SHP77 (cell line): Measurements from ENCODE around the gene RAD21L1.
A peak's percentile ranks its signal among the peaks of the same experiment; 100 is the strongest.

Experiments
- DNase-seq, 2 experiments: peaks; one replicate each; lab custom pipeline; 2025; lab: John Stamatoyannopoulos, UW

RAD21L1 gene

DNA sequence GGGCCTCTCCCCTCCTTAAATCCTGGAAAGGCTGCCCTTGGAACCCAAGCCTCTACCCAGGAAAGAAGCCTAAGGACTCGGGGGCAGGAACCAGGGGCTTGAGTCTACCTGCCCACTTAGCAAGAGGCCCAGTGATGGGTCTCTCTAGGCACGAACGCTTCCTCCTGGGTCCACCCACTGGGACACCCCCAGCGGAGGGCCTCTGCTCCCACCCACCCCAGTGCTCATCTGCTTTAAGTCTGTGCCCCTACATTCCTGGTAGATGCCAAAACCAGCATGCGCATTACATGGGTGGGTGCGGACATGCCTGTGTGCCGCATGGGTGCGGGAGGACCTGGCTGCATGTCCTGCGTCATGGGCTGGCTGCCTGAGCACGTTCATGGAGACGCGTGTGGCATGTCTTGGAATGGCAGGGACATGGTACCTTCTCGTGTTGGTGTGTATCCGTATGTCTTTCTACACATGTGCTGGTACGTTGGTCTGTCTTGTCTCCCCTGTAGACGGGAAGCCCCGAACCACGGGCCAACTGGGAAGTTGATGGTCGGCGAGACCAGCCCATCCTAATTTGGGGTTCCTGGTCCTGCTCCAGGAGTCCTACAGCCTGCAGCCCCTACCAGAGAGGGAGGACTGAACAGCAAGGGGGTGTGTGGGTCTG lies 69.6 kb downstream of the RAD21L1 start:
- no peak for DNase-seq

DNA sequence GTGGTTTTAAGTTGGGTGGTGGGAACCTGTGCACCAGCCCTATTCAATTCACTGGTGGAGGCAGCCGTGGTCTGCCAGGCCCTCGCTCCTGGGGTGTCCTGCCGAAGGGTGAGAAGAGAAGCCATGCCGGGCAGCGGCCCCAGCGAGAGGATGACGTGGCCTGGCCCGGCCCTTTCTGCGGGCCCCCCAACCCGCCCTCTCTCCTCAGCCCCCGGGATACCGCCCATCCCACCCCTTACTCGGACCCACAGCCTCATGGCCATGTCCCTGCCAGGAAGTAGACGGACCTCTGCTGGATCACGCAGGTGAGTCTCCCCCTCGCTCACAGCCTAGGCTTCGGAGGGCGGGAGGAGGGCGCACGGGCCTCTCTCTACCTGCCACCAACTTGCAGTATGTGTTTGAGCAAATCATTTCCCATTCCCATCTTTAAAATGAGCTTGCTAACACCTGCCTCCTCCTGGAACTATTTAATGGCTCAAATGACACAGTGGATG lies 70.3 kb downstream of the RAD21L1 start:
- no peak for DNase-seq

GRCh38 chr20:1296922-1297321 lies 71.1 kb downstream of the RAD21L1 start:
- no peak for DNase-seq

GRCh38 chr20:1297486-1297885 lies 71.6 kb downstream of the RAD21L1 start:
- DNase-seq, result no peak

DNA sequence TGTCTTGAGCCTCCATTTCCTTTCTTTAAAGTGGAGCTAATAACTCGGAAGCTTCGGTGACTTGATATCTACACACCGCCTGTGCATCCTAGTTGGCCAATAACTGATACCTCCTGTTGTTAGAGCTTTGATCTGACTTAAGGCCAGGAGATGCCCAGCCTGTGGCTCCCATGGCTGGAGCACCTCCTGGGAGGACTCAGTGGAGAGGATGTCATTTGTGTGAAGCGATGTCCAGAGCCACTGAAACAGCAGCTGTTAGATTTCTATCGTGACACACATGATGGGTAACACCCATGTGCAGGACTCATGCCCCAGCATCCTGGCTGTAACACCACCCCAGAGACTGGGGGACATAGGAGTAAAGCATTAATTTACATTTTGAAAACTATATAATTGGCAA lies 72.3 kb downstream of the RAD21L1 start:
- DNase-seq, result no peak

- no peak for DNase-seq
Measured at GRCh38 chr20:1298888-1299511, 73.2 kb downstream of the RAD21L1 start.

GRCh38 chr20:1299522-1299921 lies 73.7 kb downstream of the RAD21L1 start:
- peak; percentile 24 to 38 for DNase-seq

DNA sequence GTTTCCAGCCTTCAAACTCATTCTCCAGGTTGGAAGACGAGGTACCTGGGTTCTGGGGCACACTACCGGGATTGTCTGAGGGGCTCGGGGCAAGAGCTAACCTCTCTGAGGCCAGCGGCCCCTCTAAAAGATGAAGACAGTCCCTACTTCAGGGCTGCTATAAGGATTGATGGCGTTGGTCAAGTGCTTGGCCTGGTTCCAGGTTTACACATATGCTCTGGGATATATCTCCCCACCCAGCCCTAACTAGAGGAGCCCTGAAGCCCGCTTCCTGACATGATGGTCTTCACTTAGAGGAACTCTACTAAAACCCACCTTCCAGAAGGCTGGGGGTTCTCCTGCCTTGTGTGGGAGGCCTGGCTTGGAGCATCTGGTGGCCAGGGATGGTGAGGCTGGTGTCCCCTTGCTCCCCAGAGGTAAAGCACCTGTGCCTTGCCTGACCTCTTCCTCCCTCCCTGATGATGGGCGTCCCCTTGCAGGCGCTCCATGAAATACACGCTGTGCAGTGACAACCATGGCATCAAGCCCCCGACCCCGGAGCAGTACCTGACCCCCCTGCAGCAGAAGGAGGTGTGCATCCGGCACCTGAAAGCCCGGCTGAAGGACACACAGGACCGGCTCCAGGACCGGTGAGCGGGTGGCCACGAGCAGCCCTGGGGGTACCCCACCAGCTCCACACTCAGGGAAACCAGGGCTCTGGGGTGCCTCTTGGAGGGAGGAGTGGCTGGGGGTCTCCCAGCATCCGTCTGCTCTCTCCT lies 74.4 kb downstream of the RAD21L1 start:
- no peak for DNase-seq

GRCh38 chr20:1301031-1301529 lies 75.2 kb downstream of the RAD21L1 start:
- DNase-seq, result no peak

DNA sequence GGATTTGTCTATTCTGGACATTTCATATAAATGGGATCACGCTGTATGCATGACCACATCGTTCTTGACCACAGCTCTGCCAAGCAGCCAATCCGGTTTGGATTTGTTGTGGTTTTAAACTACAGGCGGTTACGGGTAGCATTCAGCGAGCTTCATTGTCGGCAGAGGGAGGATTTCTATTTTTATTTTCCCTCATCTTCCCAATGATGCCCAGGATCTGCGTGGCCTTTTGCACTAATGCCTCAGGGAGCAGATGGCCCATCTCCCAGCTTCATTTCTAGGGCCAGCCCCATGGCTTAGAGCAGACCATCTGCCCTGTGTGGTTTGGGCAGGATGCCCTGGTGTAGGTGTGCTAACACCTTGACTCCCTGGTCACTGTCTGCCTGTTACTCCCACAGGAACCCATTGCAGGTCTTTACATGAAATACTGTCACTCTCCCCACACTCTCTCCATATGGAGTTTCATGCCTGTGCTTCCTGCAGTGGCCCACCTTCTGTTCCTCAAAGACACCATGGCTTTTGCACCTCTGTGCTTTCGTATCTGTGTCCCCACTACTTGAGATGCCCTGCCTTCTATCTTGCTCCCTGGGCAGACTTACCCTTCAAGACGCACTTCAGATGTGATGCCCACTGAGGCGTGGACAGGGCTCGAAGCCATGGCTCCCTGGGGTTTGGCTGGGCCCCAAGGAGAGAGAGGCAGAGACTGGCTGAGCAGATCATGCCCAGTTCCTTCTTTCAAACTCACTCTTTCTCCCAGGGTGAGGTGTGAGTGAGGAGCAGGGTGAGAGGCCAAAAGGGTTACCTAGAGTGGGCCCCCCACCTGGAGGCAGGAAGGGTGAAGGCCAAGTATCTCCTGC lies 77.1 kb downstream of the RAD21L1 start:
- DNase-seq, result peak in 1 of 2 experiments; percentile 14

GRCh38 chr20:1304710-1305515 lies 79.1 kb downstream of the RAD21L1 start:
- peak in 1 of 2 experiments; percentile 12 for DNase-seq
